GM23338 (cell line): ENCODE measurements around the gene NR2E3. TPM values are rescaled to one million over a fixed set of nuclear protein-coding genes. Genes with fewer than 3 reads are reported as not detected.

Experiments used
- ATAC-seq: fragments of 200-7000 bp; cut with Tn5 transposase; 3 replicates; pipeline ENCODE4 v1.9.1; 2020
- DNase-seq: peaks from one replicate; pipeline ENCODE4 v3.0.0-alpha.2; 2015; ENCODE audit warnings: low spot score
- H2AFZ ChIP-seq: fragments of 200-600 bp; sonication (generic); 2 replicates; pipeline ENCODE4 v1.8.0; 2016; ENCODE audit warnings: antibody characterized with exemption, mild to moderate bottlenecking, moderate library complexity
- H3F3A ChIP-seq: fragments of 200-600 bp; sonication (generic); replicated peaks from 2 replicates; pipeline ENCODE4 v1.8.0; 2017; ENCODE audit warnings: antibody characterized with exemption, mixed run types, low read depth
- H3K27ac ChIP-seq: fragments of 200-600 bp; sonication (generic); 2 replicates; pipeline ENCODE4 v1.6.1; 2016; ENCODE audit warnings: low read depth
- H3K27me3 ChIP-seq: fragments of 200-600 bp; sonication (generic); 2 replicates; pipeline ENCODE4 v1.8.0; 2016; ENCODE audit warnings: mild to moderate bottlenecking, mixed run types, moderate library complexity; ENCODE audit not compliant: insufficient read depth
- H3K36me3 ChIP-seq: fragments of 200-600 bp; sonication (generic); 2 replicates; pipeline ENCODE4 v1.8.0; 2016; ENCODE audit warnings: mild to moderate bottlenecking; ENCODE audit not compliant: insufficient read depth
- H3K4me1 ChIP-seq: fragments of 200-600 bp; sonication (generic); 2 replicates; pipeline ENCODE4 v1.8.0; 2016; ENCODE audit warnings: mild to moderate bottlenecking, moderate library complexity; ENCODE audit not compliant: insufficient read depth
- H3K4me2 ChIP-seq: fragments of 200-600 bp; sonication (generic); 2 replicates; pipeline ENCODE4 v1.7.1; 2017; ENCODE audit warnings: mixed run types
- H3K4me3 ChIP-seq: fragments of 200-600 bp; sonication (generic); 2 replicates; pipeline ENCODE4 v1.6.1; 2016; ENCODE audit warnings: mixed run types
- H3K79me2 ChIP-seq: fragments of 200-600 bp; sonication (generic); replicated peaks from 2 replicates; pipeline ENCODE4 v1.8.0; 2017; ENCODE audit warnings: mild to moderate bottlenecking; ENCODE audit not compliant: insufficient read depth
- H3K9me2 ChIP-seq: fragments of 200-600 bp; sonication (generic); 2 replicates; pipeline ENCODE4 v1.8.0; 2017; ENCODE audit not compliant: insufficient read depth
- H4K20me1 ChIP-seq: fragments of 200-600 bp; sonication (generic); replicated peaks from 2 replicates; pipeline ENCODE4 v1.8.0; 2017; ENCODE audit warnings: mild to moderate bottlenecking; ENCODE audit not compliant: insufficient read depth
- H3K27ac Mint-ChIP-seq: 2 replicates; pipeline ENCODE4 v1.8.0; 2020; ENCODE audit warnings: inconsistent platforms, mild to moderate bottlenecking, moderate library complexity, mixed read lengths
- H3K27me3 Mint-ChIP-seq: 3 replicates; pipeline ENCODE4 v1.8.0; 2022; ENCODE audit warnings: low read depth, mild to moderate bottlenecking, moderate library complexity, mixed read lengths, inconsistent platforms; ENCODE audit not compliant: insufficient read depth, poor library complexity
- H3K36me3 Mint-ChIP-seq: 3 replicates; pipeline ENCODE4 v1.8.0; 2021; ENCODE audit warnings: low read depth, mild to moderate bottlenecking, inconsistent platforms, moderate library complexity, mixed read lengths
- H3K4me1 Mint-ChIP-seq: 3 replicates; pipeline ENCODE4 v1.8.0; 2020; ENCODE audit warnings: mild to moderate bottlenecking, inconsistent platforms, mixed read lengths
- H3K4me3 Mint-ChIP-seq: 3 replicates; pipeline ENCODE4 v1.8.0; 2021; ENCODE audit warnings: moderate library complexity, mild to moderate bottlenecking, inconsistent platforms, mixed read lengths
- H3K9me3 Mint-ChIP-seq: 3 replicates; pipeline ENCODE4 v1.8.0; 2020; ENCODE audit warnings: moderate library complexity, mild to moderate bottlenecking, inconsistent platforms, mixed read lengths
- CREB1 ChIP-seq: fragments of 250-450 bp; sonication (Bioruptor Pico); IDR thresholded peaks from 2 replicates; pipeline ENCODE4 v1.5.0; 2020; ENCODE audit warnings: low read depth, mild to moderate bottlenecking, moderate library complexity
- CTCF ChIP-seq, 2 experiments: fragments of 200-600 bp in 1 of 2; sonication (generic) in 1 of 2; conservative IDR thresholded peaks; 2 replicates each; pipeline versions ENCODE4 v1.5.1 to v1.6.1; 2016 to 2017; ENCODE audit warnings: antibody characterized with exemption in 2 of 2, low read depth in 2 of 2, mild to moderate bottlenecking in 2 of 2, moderate library complexity in 1 of 2
- ETS1 ChIP-seq: IDR thresholded peaks from 2 replicates; pipeline ENCODE4 v1.6.1; 2016; ENCODE audit warnings: antibody characterized with exemption
- EZH2 ChIP-seq: fragments of 200-600 bp; sonication (generic); IDR thresholded peaks from one replicate; pipeline ENCODE4 v1.8.0; 2017; ENCODE audit warnings: antibody characterized with exemption, mild to moderate bottlenecking, low read depth; ENCODE audit not compliant: unreplicated experiment
- EZH2phosphoT487 ChIP-seq: fragments of 200-600 bp; sonication (generic); IDR thresholded peaks from one replicate; pipeline ENCODE4 v1.8.1; 2018; ENCODE audit warnings: antibody characterized with exemption; ENCODE audit not compliant: unreplicated experiment
- JUNB ChIP-seq: IDR thresholded peaks from one replicate; pipeline ENCODE4 v1.6.1; 2016; ENCODE audit warnings: antibody characterized with exemption; ENCODE audit not compliant: unreplicated experiment
- NANOG ChIP-seq: IDR thresholded peaks from 2 replicates; pipeline ENCODE4 v1.6.1; 2016; ENCODE audit warnings: antibody characterized with exemption, borderline replicate concordance
- POLR2AphosphoS5 ChIP-seq: IDR thresholded peaks from 2 replicates; pipeline ENCODE4 v1.6.1; 2016; ENCODE audit warnings: antibody characterized with exemption, low read depth
- REST ChIP-seq: IDR thresholded peaks from one replicate; pipeline ENCODE4 v1.6.1; 2018; ENCODE audit warnings: antibody characterized with exemption; ENCODE audit not compliant: unreplicated experiment
- STAT1 ChIP-seq: IDR thresholded peaks from one replicate; pipeline ENCODE4 v1.6.1; 2016; ENCODE audit warnings: antibody characterized with exemption; ENCODE audit not compliant: unreplicated experiment
- ZNF114 ChIP-seq: fragments of 250-450 bp; sonication (Bioruptor Pico); IDR thresholded peaks from 2 replicates; pipeline ENCODE4 v1.5.0; 2020; ENCODE audit warnings: mild to moderate bottlenecking, moderate library complexity
- ZNF331 ChIP-seq: fragments of 250-450 bp; sonication (Bioruptor Pico); IDR thresholded peaks from 2 replicates; pipeline ENCODE4 v1.5.0; 2020; ENCODE audit warnings: low read depth, mild to moderate bottlenecking, moderate library complexity
- ZNF462 ChIP-seq: fragments of 250-450 bp; sonication (Bioruptor Pico); IDR thresholded peaks from 2 replicates; pipeline ENCODE4 v1.5.0; 2020; ENCODE audit warnings: mild to moderate bottlenecking, moderate library complexity
- polyA plus RNA-seq: library from polyadenylated mRNA; unstranded; fragments of >200 nt; fragmentation: Nextera tagmentation; extraction: Ambion mirVana; gene quantifications from 2 replicates; pipeline ENCODE4 v1.2.1, GENCODE V29; 2016
- total RNA-seq: library from RNA; depleted of rRNA; stranded (reverse); fragments of >200 nt; shearing (Covaris generic); gene quantifications from 2 replicates; pipeline ENCODE4 v1.2.3, GENCODE V29; 2014

NR2E3 gene
- total and polyA plus RNA-seq, 2 experiments from 2014 or later = 1.3 to 1.4 TPM

- H3K4me3 ChIP-seq = no peak overlapping the region
- H3K4me2 ChIP-seq = no peak overlapping the region
- Mint-ChIP-seq H3K27me3 (no peaks in the 10 kb centered on the region), H3K9me3 (peaks cover 4% of the 10 kb centered on the region), H3K36me3 (peaks cover under 1% of the 10 kb centered on the region), H3K4me3 (no peak overlapping the region), H3K4me1 (no peaks in the 10 kb centered on the region), H3K27ac (no peak overlapping the region)
- ATAC-seq (no peak), DNase-seq (no peak)
- H2AFZ ChIP-seq = no peak overlapping the region
- no peaks in the 10 kb centered on the region for H3K36me3 ChIP-seq
- H4K20me1 ChIP-seq = no peaks in the 10 kb centered on the region
- H3F3A ChIP-seq = no peaks in the 10 kb centered on the region
- TF ChIP-seq POLR2AphosphoS5 (no peak), REST (no peak), JUNB (no peak), ETS1 (no peak), CREB1 (CRISPR knock-in tag) (no peak), ZNF114 (CRISPR knock-in tag) (no peak), ZNF462 (CRISPR knock-in tag) (no peak), EZH2phosphoT487 (no peak), STAT1 (no peak), NANOG (no peak), CTCF (conservative IDR thresholded peaks at IDR 0.05; ENCODE audit: low read depth in 2 of 2) (no peak), ZNF331 (CRISPR knock-in tag) (no peak), EZH2 (no peak)
- no peaks in the 10 kb centered on the region for H3K27me3 ChIP-seq
- H3K4me1 ChIP-seq = no peaks in the 10 kb centered on the region
- H3K79me2 ChIP-seq = no peaks in the 10 kb centered on the region
- H3K9me2 ChIP-seq = no peaks in the 10 kb centered on the region
- H3K27ac ChIP-seq = no peak overlapping the region
Observed at GRCh38 chr15:71773206-71773859, 37.0 kb upstream of the NR2E3 start.
